NK-92 treated with Interleukin-12 subunit alpha and Interleukin-12 subunit beta, amount 100 ng/mL, for 24 hours (cell line): ENCODE measurements around the gene BRD3OS.

Source experiments
- DNase-seq: peaks from one replicate; lab custom pipeline; 2025; lab: John Stamatoyannopoulos, UW

Gene BRD3OS

GRCh38 chr9:134034215-134035040, 9.1 kb downstream of the BRD3OS start:
- DNase-seq, result no peak

DNA sequence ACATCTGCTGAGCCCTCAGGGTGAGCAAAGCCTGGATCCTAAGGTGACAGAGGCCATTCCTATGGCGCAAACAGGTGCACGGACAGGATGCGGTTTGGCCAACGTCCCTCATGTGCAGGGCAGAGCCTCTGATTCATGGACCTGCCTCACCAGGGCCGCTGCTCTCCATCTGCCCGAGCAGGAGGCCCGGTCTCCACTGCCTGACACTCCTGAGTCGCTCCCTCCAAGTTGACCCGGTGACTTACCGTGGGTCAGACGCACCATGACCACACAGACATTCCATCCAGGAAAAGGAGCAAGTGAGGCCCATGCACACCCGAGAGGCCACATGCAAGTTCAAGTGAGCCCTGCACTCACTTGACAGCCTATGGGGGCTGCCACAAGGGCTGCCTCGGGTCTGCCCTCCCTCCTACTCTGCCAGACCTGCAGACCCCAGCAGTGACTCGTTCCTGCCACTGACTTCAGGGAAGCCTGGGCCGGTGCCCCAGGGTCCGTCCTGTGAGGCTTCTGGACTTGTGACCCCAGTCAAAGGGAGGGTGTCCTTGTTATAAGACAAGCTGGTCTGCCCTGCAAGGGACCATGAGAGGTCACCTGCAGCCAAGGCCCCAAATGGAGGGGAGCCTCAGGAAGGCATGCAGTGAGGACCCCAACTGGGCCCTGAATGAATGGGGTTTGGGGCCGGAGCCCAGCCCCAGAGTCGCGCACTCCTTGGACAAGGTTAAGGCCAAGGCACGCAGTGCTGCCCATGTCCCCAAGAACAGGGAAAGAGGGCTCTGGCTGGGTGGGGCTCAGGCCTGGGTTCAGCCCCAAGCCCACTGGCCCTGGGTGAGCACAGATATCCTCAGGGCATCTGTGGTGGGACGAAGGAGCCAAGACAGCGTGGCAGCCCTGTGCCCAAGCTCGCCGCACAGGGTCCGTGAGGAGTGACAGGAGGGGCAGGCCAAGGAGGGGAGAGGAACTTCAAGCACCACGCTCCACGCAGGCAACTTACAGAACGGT, 10.1 kb downstream of the BRD3OS start:
- DNase-seq, result no peak

DNA sequence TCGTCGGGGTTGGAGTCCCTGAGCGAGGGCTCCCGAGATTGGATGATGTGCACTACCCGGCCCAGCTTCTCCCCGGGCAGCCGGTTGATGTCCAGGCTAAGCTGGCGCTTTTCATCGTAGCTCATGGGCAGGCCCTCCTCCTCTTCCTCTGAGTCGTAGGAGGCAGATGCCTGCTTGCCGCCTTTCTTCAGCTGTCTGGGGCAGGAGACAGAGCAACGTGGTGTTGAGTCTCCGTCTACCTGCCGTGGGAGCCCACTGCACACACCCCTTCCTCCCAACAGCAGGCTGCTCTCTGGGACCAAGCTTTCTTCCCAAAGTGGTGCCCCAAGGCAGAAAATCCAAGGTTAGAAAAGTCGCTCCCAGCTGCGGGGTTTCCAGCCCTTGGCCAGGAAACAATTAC, 10.8 kb downstream of the BRD3OS start:
- no peak for DNase-seq

GRCh38 chr9:134037641-134038040, 12.4 kb downstream of the BRD3OS start:
- no peak for DNase-seq

GRCh38 chr9:134039386-134040175, 14.3 kb downstream of the BRD3OS start:
- DNase-seq, result no peak

DNA sequence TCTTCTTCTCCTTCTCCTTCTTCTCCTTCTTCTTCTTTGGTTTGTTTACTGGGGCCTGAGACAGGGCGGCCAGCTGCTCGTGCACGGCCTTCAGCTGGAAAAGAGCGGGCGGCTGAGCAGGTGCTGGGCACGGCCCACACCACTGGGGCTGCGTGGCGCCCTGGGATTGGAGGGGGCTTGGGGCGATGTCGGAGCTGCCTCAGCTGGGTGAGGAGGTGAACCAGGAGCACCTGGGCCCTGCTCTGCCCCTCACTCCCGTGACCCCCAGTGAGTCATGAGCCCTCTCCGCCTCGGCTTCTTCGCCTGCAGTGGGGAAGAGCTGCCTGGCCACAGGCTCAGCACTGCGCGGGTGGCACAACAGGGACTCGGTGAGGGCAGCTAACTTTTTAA, 14.9 kb downstream of the BRD3OS start:
- DNase-seq, result no peak

- DNase-seq, result no peak
Observed at GRCh38 chr9:134040781-134041648, 15.7 kb downstream of the BRD3OS start.

DNA sequence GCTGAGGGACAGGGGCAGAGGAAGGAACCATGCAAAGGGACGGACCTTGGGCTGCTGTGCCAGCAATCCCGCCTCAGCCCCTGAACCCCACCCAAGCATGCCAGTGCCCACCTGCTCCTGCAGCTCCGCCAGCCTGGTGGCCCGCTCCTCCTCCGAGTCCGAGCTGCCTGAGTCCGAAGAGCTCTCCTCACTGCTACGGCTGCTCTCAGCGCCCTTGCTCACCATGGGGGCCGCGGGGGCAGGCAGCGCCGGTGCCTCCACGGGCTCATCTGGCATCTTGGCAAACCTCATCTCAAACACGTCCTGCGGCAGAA, 16.3 kb downstream of the BRD3OS start:
- DNase-seq, result no peak

DNA sequence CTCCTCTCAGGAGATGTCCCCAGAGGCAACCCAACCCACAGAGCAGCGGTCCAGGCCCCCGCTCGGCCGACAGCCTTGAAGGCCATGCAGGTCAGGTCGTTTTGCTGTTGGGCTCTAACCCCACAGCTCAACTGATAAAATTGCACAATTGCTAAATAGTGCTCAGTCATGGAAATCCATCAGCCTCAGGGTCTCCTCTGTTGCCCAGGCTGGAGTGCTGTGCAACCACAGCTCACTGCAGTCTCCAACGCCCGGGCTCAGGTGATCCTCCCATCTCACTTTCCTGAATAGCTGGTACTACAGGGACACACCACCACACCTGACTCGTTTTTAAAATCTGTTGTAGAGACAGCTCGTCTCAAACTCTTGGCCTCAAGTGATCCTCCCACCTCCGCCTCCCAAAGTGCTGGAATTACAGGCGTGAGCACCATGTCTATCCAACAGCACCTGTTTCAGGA, 18.3 kb downstream of the BRD3OS start:
- DNase-seq, result no peak

DNA sequence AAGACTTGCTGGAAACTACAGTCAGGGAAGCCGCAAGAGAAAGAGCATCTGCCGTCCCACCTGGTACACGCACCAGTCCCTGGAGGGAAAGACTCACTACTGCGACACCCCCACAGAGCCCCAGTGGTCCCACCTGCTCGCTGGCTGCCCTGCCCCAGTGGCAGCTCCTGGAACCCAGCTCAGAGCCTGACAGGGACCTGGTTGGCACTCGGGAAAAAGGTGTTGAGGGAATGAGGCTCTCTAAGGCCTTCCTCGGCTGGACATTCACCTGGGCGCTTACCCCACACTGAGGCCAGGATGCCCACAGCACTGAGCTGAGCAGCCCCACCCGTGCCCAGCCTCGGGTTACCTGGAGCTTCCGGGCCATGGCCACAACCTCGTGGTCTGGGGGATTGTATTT, 19.7 kb downstream of the BRD3OS start:
- no peak for DNase-seq

GRCh38 chr9:134045841-134046544, 20.7 kb downstream of the BRD3OS start:
- DNase-seq, result no peak

GRCh38 chr9:134046894-134047681, 21.8 kb downstream of the BRD3OS start:
- DNase-seq, result no peak

- no peak for DNase-seq
Observed at GRCh38 chr9:134047868-134048581, 22.7 kb downstream of the BRD3OS start.

- no peak for DNase-seq
Observed at GRCh38 chr9:134048582-134048968, 23.3 kb downstream of the BRD3OS start.

DNA sequence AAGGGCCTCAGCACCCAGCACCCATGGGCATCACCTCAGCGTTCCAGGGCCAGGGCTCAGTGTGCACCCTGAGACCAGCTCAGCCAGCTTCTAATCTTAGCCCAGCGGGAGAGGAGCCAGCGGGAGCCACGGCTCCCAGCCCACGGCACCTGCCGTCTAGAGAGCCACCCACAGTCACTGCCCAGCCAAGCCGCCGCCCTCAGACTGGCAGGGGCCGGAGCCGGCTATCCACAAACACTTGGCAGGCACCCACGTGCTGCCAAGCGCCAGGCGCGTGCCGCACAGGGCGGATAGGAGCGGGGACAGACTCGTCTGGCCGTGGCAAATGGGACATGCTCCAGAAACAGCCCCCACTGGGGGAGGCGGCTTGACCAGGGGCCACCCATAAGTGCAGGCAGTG, 24.0 kb downstream of the BRD3OS start:
- DNase-seq, result no peak

DNA sequence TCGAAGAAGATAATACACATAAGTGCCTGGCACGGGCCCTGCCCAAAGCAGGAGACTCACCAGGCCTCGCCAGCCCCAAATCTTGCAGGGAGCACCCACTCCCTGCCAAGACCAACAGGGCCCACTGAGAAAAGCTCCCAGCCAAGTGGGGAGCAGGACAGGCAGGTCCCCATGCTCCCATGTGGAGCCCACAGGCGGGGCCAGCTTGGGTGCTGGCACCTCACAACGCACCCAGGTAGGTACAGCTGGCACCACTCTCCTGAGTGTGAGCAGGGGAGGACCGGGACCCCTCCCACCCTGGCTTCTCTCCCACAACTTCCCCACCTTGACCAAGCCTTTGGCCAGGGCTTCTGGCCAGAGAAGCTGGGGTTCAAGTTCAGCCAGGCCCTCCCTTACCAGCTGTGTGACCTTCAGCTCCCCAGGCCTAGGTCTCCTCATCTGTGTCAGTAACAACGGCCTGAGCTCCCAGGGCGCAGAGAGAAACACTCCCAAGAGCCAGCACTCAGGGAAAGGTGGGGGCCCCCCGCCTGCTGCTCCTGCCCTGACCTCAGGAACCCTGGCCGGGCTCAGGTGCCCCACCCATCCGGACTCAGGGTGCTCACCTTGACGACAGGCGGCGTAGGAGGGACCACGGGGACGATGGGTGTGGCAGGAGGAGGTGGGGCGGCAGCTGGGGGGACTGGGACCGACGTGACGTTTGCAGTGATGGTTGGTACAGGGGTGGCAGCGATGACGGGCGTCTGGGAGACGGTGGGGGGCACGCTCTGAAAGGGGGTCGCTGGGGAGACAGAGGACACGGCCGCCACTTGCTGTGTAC, 24.7 kb downstream of the BRD3OS start:
- DNase-seq, result no peak

GRCh38 chr9:134050726-134051125, 25.4 kb downstream of the BRD3OS start:
- no peak for DNase-seq

- DNase-seq, result no peak
Observed at GRCh38 chr9:134051319-134051718, 26.0 kb downstream of the BRD3OS start.
